Suppressor macrophage (primary cell): Measurements from ENCODE around the gene TMIGD3.

ENCODE experiments used
- DNase-seq, 4 experiments: peaks; one replicate each; pipeline ENCODE4 v3.0.0-alpha.2; 2020 to 2022

Gene TMIGD3

DNA sequence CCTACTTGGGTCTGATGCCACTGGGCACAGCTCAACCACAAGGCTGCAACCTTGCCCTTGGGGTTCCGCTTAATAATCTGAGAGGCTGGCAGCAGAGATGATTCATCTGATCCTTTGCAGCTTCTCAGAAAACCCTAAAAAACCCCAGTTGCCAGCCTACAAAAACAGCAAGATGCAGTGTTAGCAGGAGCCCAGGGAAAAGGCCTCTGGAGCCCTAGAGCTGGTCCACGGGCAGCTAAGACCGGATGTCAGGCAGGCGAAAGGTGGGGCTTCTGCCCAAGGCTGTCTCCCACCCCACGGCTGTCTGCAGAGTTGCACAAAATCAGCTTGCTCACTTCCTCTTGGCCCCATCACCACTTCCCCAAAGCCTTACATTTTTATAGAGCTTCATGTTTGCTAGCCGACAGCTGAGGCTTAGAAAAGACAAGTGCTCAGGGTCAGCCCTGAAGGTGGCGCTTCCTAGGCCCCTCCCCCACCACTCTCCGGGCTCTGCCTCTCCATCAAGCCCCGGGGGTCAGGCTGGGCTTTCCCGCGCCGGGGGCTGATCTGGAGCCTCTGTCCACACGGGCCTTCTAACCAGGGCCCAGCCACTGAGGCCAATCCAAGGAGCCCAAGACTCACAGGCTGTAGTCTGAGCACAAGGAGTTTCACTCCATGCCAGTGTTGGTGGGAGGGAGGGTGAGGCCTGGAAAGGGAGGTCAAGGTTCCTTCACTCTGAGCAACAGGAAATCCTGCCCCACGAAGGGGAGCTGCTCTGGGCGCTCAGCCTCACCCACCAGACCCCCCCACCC lies 4.2 kb upstream of the TMIGD3 start:
- peak; percentile 93 to 98 (median 96) for DNase-seq

DNA sequence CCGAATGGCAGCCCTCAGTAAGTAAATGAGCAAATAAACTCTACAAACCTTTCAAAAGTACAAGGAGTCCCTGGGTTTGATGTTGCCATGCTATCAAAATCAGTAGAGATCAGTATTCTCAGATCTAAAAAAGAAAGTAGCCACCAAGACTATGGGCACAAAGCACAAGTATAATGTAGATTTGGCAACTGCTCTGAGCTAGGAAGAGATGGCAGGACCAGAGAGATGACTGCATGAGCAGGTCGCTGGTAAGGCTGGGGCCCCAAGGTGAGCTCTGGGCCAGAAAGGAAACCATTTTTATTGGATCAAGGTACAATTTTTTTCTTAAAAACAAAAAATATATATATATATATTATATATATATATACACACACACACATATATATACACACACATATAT lies 3.1 kb upstream of the TMIGD3 start:
- no peak for DNase-seq

GRCh38 chr1:111505641-111506119 lies 2.2 kb upstream of the TMIGD3 start:
- peak; percentile 75 to 90 (median 86) for DNase-seq

DNA sequence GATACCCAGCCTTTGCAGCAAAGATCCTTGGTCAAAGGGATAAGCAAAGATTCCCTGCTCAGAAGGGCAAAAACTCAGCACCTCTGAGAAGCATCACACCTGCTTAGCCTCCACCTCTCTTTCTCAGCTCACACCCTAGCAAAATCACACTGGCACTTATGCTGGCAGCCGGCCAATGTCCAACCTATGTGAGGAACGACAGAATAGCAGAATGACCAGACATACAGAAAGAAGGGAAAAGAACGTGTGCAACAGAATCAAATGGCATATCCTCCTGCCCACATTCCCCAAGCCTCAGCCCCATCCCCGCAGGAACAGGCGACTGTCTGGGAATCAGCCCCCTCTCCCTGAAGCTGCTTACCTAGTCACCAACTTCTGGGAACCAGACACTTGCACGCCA lies 664 bp upstream of the TMIGD3 start:
- no peak for DNase-seq

- DNase-seq = peak in 3 of 4 experiments; percentile 26 to 61 (median 52)
These were observed 1.8 kb downstream of the TMIGD3 start for GRCh38 chr1:111501645-111502044.

DNA sequence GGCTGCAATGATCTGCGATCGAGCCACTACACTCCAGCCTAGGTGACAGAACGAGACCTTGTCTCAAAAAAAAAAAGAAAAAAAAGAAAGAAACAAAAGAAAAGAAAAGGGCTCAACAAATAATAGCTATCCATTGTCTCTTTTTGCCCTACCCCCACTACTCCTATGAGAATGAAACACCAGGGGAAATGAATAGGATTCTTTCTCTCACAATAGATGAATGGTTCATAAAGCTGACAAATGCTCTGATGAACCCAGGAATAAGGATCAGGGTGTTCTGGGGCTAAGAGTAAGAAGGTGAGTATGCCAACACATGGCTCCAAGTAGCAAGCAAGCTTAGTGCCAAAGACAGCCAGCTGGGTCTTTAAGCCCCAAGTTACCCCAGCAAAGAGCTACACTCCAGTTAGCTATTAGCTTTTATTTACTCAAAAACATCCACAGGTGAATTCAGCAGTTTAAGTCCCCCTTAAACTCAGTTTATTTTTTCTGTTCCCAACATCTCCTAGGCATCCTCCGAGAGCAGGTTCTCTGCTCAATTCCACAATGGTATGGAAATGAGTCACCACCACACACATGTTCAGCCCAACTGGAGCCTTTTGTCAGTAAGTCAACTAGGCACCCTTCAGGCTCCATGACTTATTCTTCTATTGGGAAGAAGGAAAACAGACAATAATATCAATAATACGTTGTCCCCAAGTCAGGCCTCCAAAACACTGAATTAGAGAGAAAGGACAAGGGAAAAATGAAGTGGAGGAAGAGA lies 4.2 kb downstream of the TMIGD3 start:
- no peak for DNase-seq

GRCh38 chr1:111497592-111497991 lies 5.8 kb downstream of the TMIGD3 start:
- DNase-seq = peak in 2 of 4 experiments; percentile 59 to 65

DNA sequence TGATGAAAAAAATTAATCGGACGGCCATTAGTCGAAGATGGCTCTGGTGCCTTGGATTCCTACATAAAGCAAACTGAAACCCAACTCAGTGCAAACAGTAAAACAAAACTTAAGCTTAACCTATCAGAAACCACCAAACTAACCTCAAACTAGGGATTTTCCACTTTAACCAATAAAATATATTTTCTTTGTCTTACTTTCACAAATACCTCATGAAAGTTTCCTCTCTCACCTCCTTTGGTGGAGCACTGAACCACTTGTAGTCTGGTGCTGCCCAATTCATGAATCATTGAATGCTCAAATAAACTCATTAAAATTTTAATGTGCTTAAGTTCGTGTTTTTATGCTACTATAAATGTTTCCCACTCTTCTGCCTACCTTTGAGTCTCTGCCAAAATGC lies 7.0 kb downstream of the TMIGD3 start:
- no peak for DNase-seq

- no peak for DNase-seq
These were observed 12.4 kb downstream of the TMIGD3 start for GRCh38 chr1:111491070-111491469.

- DNase-seq = no peak
These were observed 13.2 kb downstream of the TMIGD3 start for GRCh38 chr1:111490220-111490619.

GRCh38 chr1:111489604-111490003 lies 13.8 kb downstream of the TMIGD3 start:
- peak; percentile 80 to 90 (median 85) for DNase-seq

- DNase-seq = no peak
These were observed 14.8 kb downstream of the TMIGD3 start for GRCh38 chr1:111488669-111489068.

- DNase-seq = peak; percentile 29 to 61 (median 46)
These were observed 16.3 kb downstream of the TMIGD3 start for GRCh38 chr1:111487133-111487532.

DNA sequence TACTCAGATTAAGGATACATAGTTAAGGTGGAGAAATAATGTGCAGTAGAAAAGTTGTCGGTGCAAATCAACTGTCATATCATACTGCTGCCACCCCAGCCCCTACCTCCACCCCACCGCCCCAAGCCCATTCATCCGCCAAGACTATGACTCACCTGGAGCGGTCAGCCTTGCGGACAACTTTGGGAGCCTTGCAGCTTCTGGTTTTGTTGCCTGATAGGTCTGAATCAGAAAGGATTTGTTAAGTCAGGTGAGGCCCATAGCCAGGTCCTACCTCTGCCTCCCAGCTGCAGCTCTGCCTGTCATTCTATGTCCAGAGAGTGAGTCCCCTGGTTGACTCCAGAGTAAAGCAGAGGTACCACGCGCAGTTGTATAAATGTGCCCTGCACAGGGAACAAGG lies 17.0 kb downstream of the TMIGD3 start:
- no peak for DNase-seq

- no peak for DNase-seq
These were observed 18.9 kb downstream of the TMIGD3 start for GRCh38 chr1:111484391-111485026.

- DNase-seq = peak; percentile 22 to 70 (median 58)
These were observed 19.6 kb downstream of the TMIGD3 start for GRCh38 chr1:111483876-111484275.

DNA sequence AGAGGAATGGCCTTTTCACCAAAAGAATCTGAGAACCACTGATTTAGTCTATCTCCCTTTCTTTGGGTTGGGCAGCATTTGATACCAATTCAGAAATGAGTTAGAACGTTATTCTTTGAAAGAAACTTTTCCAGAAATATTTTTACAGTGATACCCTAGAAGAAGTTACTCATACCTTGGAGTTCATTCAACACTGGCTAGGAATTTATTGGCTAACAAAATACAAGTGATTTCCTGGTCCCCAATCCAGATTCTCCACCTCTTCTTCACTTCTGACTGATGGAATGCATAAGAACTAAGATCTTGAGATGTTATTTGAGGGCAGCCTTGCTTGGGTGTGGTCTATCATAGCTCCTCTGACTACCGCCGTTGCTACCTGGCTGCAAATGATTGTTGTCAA lies 20.3 kb downstream of the TMIGD3 start:
- DNase-seq = no peak

DNA sequence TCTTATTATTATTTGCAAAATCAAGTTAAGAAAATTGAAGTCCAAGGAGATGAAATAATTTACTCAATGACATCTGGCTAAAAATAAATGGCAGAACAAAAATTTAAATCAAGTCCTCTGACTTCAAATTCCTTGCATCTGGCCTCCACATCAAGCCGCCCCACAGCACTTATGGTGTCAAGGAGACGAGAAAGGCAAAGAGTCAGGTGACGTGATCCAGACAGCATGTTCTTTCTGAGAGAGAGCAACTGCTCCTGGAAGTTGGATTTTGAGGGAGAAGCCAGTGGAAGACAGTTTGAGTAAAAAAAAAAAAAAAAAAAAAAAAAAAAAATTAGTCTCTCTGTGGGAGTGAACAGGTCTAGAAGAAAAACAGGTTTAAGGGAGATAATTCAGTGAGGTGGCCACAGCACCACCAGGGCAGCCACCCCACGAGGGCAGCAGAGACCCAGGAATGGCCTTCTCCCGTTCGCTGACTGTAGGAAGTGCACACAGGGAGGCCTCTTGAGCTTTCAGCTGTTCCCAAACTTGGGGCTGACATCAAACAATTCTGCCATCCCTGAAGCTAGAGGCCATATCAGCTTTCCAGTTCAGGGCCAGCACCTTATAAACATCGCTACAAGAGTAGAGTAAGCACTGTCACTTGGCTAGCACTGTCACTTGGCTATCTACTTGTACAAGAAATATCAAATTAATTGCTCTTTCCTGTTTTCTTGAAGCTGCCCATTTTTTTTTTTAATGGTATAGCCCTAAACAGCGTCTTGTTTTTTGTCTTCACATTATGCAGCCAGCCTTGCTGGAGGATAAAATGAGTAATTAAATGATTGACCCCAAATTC lies 21.8 kb downstream of the TMIGD3 start:
- peak; percentile 86 to 92 (median 90) for DNase-seq

DNA sequence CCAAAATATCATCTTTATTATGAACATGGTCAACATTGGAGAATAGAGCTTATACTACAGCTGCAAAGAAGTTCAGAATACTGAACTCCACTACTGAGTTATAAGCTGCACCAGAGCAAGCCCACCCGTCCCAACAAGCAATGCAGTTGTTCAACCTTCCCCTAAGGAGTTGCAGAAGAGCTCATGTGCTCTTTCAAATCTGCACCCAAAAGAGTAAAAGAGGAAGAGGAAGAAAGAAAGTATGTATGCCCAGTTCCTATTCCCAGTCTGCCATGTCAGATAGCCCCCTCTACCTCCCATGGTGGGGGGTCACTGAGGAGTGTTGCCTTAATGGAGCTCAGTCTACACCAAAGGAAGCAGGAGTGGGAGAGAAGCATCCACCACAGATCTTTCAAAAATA lies 22.8 kb downstream of the TMIGD3 start:
- DNase-seq = peak; percentile 34 to 70 (median 58)

DNA sequence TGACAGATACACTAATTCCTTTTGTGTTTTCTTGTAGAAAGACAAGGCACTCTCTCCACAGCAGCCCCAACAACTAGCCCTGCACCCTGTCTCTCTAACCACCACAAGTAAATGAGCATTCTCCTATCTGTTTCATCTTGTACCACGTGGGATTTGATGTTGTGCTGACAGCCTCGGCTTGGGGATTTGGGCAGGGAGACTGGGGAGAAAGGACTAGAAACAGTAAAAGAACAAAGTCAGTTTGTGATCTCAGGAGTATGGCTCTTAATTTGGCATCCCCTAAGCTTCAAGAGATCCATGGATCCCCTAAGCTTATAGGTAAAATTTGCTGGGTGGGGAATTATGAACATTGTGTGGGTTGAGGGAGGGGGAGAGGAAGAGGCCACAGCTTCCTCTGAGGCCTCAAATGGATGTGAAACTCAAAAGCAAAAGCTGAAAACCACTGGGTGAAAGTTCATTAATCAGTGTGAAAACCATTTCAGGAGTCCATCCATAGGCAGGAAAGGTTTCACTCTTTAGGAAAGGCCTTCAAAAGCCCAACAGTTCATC lies 26.6 kb downstream of the TMIGD3 start:
- DNase-seq = peak in 3 of 4 experiments; percentile 45 to 74 (median 49)

- no peak for DNase-seq
These were observed 27.2 kb downstream of the TMIGD3 start for GRCh38 chr1:111476214-111476613.

DNA sequence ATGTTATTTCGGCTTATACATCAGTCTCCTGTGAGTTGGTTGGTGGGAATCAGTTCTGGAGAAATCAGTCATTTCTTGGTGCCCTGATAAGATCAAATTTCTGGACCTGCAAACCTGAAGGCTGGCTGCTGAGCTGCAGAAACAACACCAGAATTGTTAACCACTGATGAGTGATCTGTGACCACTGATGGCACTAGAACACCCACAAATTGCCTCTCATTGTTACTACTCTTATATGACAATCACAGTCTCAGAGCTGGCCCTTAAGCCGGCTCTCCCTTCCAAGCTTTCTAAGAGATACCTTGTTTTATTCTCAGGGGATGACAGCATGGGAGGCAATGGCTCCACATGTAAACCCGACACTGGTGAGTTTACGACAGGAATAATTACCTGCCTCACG lies 27.7 kb downstream of the TMIGD3 start:
- DNase-seq = no peak
